ENCODE measurements around the gene STAT3.
"Not testable (repeated sequence)": the region's sequence is repeated elsewhere in the genome, so short reads cannot be mapped to it uniquely, and the experiment has no call there.

Gene STAT3

GRCh38 chr17:42266918-42267766, 121.1 kb downstream of the STAT3 start:
- H3K4me3 ChIP-seq (ENCODE audit: low read depth, low read length) = no peak overlapping the region
- peak; percentile 65 for DNase-seq (ENCODE audit: low read depth)
- TF ChIP-seq POLR2A (IDR thresholded peaks at IDR 0.05; ENCODE audit: extremely low read depth, insufficient read length) (no peak), MAX (IDR thresholded peaks at IDR 0.05; ENCODE audit: low read depth, low read length) (no peak), CTCF (IDR thresholded peaks at IDR 0.05; ENCODE audit: low read depth, low read length) (no peak), MYC (IDR thresholded peaks at IDR 0.05; ENCODE audit: low read depth, low read length) (no peak)

GRCh38 chr17:42266462-42266861, 121.8 kb downstream of the STAT3 start:
- no peak for TF ChIP-seq MYC (IDR thresholded peaks at IDR 0.05; ENCODE audit: low read depth, low read length)
- TF ChIP-seq POLR2A (IDR thresholded peaks at IDR 0.05; ENCODE audit: extremely low read depth, insufficient read length) = no peak
- no peak for TF ChIP-seq MAX (IDR thresholded peaks at IDR 0.05; ENCODE audit: low read depth, low read length)
- no peak for TF ChIP-seq CTCF (IDR thresholded peaks at IDR 0.05; ENCODE audit: low read depth, low read length)
- DNase-seq (ENCODE audit: low read depth) = no peak
- H3K4me3 ChIP-seq (ENCODE audit: low read depth, low read length) = no peak overlapping the region

- not testable (repeated sequence) for DNase-seq (ENCODE audit: low read depth); H3K4me3 ChIP-seq (ENCODE audit: low read depth, low read length)
Observed at GRCh38 chr17:42264366-42264765, 123.9 kb downstream of the STAT3 start.
